ENCODE data around the gene KDM4B.

Gene KDM4B

DNA sequence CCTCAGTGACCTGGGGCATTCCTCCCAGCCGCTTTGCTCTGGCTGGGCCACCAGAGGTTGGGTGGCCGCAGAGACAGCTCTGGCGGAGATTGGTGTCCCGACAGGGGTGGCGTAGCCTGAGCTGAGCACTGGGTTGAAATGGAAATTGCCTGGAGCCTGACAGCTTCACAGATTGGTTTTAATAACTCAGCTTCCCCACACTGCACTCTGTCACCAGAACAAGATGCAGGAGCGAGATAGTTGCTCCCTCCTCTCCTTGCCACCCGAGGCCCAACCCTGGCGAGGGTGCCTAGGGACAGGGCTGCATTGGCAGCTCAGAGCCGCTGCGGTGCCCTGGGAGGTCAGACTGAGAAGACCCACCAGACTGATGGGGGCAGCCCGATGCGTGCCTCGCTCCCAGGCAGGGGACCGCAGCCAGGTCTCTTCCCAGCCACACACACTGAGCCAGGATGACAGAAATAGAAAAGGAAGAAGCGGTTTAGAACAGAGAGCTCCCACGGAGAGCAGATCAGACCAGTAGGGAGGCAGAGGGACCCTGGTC is 84.1 kb downstream of the KDM4B start:
- DNase-seq = no peak

GRCh38 chr19:5053661-5054060 is 84.7 kb downstream of the KDM4B start:
- DNase-seq = no peak

DNA sequence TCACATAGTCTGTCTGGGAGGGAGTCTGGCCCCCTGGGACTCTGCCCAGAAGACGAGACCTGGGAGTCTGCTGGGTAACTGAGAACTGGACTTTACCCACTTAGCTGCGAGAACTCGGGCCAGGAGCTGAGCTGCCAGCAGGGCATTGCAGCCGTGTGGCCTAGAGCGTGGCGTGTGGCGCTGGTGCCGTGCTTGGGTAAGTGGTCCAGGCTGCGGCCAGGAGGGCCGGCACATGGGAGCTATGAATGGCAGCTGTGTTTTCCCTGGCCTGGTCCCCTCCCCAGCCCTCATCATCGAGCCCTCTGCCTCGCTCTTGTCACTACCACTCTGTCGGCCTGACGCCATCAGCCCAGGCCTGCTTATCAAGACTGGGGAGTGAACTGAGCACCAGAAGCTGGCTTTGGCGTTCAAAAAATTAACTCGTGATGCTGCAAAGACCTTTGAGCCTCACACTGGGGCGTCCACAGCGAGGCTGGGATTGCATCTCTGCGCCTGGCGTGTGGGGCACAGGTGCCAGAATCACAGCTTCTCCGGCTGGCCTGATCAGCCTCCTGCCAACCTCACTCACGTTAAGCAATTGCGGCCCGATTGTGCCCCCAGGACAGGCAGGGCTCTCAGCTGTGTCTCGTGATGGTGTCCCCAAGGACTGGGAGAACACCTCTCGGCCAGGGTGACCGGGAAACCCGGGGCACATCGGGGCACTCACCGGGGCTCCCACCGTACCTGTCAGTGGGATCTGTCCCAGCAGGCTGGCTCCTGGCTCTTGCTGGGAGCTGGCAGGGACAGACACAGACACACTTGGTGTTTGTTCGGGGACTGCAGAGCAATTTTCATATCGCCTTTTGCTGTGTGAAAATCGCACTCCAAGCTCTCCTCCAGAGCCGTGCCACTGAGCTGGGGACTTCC is 85.9 kb downstream of the KDM4B start:
- no peak for DNase-seq

GRCh38 chr19:5055457-5055776 is 86.5 kb downstream of the KDM4B start:
- no peak for DNase-seq

GRCh38 chr19:5057860-5058259 is 88.9 kb downstream of the KDM4B start:
- DNase-seq = peak; percentile 59

- DNase-seq = peak; percentile 46
Measured at GRCh38 chr19:5058521-5059212, 89.8 kb downstream of the KDM4B start.

DNA sequence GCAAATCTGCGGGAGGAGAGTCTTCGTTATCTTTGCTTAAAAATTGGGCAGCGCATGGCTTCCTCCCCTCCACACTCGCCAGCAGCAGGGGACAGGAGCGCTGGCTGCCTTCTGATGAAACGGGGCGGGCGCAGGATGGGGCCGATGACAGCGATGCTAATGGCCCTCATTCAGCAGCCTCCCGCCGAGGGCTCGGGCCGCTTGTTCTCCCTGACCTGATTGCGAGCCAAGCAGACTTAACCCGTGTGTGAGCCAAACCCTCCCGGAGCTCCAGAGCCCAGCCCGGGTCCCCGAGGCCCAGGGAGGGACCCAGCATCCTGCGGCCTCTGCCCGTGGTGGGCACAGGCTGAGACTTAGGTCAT is 90.3 kb downstream of the KDM4B start:
- DNase-seq = peak; percentile 33

- no peak for DNase-seq
Measured at GRCh38 chr19:5059793-5060192, 90.9 kb downstream of the KDM4B start.

DNA sequence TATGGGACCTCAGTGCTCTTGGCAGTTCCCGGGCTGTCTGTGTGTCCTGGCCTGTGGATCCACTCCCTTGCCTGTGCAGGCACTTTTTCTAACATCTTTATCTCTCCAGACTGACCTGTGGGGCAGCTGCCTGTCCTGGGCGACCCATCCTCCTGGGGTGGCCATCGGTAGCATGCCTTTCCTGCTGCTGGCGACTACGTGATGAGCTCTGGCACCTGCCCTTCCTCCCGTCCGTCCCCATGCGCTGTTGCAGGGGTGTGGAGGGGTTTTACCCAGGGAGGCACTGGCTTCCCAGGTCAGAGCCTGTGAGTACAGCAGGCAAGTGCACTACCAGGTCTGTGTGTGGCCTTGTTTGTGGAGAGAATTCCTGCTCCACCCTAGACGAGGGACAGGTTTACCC is 93.3 kb downstream of the KDM4B start:
- no peak for DNase-seq

- no peak for DNase-seq
Measured at GRCh38 chr19:5062799-5063198, 93.9 kb downstream of the KDM4B start.

DNA sequence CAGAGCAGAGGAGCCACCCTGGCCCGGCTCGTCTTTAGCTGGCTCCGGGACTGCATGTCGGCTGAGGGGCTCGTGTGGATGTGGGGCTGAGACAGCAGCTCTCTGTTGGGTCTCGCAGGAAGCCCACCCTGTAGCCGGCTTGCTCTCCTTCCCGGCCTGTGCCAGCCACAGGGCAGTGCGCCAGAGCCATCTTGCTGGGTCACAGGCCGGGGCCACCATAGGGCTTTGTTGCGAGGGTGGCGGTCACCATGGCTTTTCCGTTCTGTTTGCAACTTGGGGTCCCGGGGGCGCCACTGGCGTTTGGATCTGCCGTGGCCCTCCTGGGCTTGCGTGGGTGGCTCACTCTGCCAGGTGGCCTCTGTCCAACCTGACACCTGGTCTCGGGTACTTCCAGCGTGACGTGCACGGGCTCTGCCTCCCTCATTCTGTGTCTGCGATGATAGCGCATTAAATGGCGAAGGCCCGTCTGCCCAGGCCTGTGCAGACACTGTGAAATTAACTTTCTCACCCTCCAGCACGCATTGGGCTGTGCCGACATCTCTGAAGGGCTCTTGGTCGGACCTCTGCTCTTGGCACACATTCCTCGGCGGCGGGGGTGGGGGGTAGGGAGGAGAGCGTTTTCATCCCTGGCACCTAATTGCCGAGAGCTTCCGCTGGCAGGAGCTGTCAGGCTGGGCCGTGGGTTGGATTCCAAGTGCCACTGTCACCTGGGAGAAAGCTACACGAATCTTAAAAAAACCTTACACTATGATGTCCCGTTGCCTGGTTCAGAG is 95.1 kb downstream of the KDM4B start:
- no peak for DNase-seq

DNA sequence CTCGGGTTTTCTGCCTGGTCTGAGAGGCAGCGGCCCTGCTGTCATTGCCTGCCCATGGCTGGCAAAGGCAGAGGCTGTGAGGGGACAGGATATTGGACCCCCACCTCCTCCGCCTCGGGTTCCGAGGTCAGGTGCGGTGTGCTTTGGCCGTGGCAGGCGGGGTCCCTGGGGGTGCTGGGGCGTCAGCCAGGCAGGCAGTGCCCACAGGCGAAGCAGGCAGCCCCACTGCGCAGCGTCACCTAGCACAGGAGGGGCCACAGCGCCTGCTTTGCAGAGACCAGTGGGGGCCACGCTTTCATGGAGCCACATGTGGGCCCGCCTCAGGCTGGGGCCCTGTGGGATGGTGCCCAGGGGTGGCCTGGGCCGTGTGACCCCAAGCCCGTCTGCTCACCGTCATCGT is 96.0 kb downstream of the KDM4B start:
- no peak for DNase-seq

- DNase-seq = no peak
Measured at GRCh38 chr19:5065663-5066093, 96.8 kb downstream of the KDM4B start.

DNA sequence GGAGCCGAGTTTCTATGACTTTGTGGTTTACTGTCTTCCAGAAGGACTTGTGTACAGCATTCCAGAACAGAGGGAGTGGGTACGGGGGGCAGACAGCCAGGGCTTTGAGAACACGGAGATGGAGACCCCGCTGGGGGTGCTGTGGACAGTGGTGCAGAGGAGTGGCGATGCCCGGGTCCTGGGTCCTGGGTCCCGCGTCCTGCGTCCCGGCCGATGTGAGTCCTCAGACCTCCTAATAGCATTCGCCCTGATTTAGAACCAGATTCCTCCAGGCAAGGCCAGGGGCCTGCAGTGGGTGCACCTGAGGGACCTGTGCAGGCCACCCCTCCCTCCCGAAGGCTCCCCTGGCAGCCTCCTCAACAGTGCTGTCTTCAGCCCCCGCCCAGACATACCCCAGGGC is 97.9 kb downstream of the KDM4B start:
- DNase-seq = no peak

DNA sequence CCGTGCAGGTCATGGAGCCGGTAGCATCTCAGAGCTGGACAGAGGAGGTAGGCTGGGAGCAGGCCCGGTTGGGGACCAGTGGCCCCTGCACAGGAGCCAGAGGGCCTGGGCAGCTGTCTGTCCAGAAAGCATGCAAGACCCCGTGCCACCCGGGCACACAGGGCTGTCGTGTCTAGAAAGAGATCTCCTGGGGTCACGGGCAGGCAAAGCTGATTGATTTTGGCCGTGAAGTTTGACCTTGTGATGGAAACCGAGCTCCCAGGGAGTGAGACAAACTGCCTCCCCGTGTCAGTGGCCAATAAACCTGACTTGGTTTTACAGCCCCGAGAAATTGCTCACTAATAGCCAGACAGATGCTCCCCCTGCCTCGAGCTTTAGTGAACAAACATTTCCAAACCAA is 98.8 kb downstream of the KDM4B start:
- DNase-seq = no peak

DNA sequence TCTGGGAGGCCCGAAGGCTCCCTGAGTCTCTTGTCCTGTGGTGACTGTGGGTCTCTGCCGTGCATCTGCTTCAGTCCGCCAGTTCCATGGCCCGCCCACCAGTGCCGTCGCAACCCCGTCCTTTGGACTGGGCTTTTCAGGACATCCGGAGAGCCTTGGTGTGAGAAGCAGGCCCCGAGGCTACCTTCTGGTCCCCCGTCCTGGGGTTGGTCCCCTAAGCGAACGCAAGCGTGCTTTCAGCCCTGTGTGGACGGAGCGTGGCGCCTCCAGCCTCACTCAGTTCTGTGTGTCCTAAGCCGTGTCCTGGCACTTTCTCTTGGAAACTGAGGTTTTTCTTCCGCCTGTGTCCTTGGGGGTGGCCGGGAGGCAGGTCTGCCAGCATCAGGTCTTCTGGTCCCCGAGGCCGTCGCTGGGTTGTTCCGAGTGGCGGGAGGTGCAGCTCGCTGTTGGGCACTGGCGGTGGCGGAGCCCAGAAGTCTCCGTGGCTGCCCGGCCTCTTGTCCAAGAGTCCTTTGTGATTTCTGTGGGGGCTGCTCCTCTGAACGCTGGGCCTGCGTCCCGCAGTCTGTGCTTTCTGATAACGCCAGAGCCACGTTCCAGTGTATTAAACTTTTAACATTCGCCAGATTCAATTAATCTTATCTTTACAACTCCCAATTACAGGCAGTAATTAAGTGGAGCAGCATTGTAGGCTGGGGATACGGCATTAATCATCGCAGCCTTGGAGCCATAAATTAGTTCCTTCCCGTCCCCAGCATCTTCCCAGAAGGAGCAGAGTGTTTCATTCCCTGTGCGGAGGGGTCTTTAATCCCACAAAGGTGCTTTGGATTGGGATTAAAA is 99.5 kb downstream of the KDM4B start:
- DNase-seq = no peak

DNA sequence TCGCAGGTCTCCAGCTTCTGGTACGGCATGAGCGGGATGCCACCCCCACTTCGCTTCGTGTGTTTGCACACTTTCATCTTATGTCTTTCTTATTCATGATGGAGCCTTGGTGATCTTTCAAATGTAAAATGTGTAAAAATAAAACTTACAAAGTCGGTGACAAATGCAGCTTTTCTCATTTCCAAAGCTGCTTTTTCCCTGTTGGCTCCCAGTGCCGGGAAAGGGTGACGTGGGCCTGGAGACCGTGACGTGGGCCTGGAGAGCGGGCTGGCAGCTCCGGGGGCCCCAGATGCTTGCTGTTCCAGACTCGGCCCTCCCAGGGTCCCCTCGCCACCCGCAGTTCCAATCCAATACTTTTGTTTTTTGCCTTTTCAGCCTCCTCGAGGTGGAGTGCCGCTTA is 101.4 kb downstream of the KDM4B start:
- no peak for DNase-seq

DNA sequence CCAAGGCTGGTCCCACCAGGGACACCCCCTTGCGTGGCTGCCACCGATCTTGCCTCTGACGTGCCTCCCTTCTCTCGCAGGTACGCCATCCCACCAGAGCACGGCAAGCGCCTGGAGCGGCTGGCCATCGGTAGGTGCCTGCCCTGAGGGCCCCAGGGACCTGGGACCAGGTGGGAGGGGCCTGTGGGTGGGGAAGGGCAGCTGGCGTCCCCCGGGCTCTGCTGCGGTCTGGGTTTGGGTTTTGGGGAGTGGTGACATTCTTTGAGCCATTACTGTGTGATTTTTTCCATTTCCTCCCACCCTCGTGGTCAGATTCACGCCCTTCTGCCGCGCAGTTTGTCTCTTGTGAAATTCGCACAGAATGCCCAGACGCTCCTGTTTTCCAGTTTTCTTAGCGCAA is 102.0 kb downstream of the KDM4B start:
- DNase-seq = no peak

DNA sequence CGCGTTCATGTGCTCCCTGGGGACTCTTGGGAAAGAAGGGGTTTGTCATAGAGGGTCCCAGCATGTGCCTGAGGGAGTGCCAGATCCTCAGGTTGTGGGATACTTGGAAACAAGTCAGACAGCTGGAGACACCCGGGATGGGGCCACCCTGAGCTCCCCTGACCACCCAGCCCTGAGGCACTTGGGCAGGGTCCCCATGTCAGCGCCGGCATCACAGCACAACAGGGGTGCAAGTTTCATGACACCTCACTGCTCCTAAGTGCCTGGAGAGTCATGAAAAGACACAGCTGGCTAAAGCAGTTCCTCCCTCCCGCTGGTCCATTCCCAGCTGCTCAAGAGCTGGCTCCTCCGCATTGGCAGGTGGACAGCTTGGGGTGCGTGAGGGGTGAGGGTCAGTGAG is 102.7 kb downstream of the KDM4B start:
- no peak for DNase-seq

DNA sequence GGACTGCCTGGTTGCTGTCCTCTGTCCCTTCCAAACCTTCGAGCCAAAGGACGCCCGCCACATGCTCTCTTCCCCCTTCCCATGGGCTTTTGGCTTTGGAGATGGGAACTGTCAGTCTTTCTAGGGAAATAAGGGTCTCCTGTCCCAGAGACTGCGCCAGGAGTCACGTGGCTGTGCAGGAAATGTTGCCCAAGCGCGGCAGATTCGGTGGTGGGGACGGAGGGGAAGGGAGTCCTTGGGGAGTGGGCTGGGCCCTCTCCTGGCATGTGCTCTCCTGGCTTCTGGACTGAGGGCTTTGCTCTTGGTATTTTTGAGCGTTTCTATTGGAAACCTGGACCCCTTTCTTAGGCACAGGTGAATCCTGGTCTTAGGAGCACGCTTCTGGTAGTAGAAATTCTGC is 103.2 kb downstream of the KDM4B start:
- no peak for DNase-seq

DNA sequence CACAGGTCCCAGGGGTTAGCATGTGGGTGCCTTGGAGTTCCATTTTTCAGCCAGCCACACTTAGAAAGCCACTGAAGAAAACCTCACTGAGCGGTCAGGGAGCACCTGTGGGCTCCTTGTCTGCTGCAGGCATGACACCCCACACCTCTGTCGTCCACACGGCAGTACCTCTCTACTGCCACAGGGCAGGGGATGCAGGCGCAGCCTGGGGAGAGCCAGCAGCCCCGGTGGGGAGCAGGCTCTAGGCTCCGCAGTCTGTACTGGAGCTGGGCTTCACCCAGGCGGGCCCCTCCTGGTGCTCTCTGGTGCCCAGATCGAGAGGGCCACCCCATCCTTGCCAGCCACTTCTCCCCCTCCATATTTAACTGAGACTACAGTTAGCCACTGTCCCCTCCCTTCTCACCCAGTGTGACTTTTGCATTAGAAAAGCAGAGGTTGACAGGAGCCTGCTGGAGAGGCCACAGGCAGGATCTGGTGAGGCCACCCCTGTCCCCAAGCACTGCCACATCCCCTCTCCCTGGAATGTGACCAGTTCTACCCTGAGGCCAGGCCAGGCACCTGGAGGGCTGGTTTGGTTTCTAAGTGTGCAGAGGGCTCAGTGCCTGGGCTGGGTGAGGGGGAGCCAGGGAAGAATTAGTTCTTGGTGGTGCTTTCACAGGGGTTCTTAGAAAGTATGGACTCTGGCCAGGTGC is 104.4 kb downstream of the KDM4B start:
- DNase-seq = no peak

GRCh38 chr19:5074407-5074806 is 105.5 kb downstream of the KDM4B start:
- DNase-seq = no peak

Measured in NCI-H1092 (cell line).